ENCODE data around the gene TADA2A.

Gene TADA2A

GRCh38 chr17:37481001-37481665 lies 74.4 kb downstream of the TADA2A start:
- 97 to 100% methylated on average over 5 to 7 of the region's 9 CpGs for WGBS, 2 experiments (ENCODE audit: insufficient coverage in 2 of 2)

DNA sequence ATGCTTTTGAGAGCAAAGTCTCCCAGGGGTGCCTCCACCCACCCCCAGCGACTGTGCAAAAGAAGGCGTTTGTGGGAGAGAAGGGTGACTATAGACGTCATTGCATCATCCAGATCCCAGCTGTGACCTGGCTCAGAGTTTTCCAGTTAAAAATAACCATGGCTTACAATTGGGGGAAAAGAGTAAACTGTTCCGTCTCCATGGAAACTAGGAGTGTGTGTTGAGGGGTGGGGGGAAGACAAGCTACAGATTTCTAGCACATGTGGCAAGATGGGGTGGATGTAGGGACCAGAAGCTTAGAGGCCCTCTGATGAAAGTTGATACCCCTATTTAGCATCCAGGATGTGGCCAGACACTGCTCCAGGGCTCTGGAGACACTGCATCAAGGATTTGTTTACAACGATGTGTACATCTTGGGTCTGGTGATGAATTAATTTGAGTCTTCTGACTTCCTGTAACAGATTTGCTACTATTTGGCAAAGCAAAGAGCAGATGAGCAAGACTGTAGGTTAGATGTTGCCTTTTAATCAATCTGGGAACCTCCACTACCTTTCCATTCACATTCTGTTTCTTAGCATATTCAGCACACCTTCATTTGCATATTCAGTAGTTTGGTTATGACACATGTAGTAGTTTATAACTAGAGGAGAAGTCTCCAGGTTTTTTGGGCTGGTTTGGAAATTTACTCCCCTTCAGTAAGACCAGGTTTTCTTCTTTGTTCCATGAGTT lies 76.8 kb downstream of the TADA2A start:
- 69 to 98% methylated on average over 4 to 5 of the region's 5 CpGs for WGBS, 2 experiments (ENCODE audit: insufficient coverage in 2 of 2)
- Histone ChIP-seq H3K27ac (ENCODE audit: low read depth, low read length, severe bottlenecking) (peak overlapping the region; percentile 60), H3K4me3 (ENCODE audit: extremely low read depth, insufficient read depth, low read length, poor library complexity, severe bottlenecking) (no peak overlapping the region), H3K36me3 (ENCODE audit: control insufficient read depth, insufficient read depth, low read length) (peaks cover 22% of the 10 kb centered on the region), H3K4me1 (ENCODE audit: control insufficient read depth, insufficient read depth, low read length, poor library complexity, severe bottlenecking) (peaks cover 22% of the 10 kb centered on the region), H3K9me3 (ENCODE audit: control insufficient read depth, low read length) (no peaks in the 10 kb centered on the region)

More at GRCh38 chr17:37481001-37481665, 74.4 kb downstream of the TADA2A start:
- peaks cover 23% of the 10 kb centered on the region for H3K4me1 ChIP-seq (ENCODE audit: control insufficient read depth, insufficient read depth, low read length, poor library complexity, severe bottlenecking)
- no peak overlapping the region for H3K27ac ChIP-seq (ENCODE audit: low read depth, low read length, severe bottlenecking)
- H3K36me3 ChIP-seq (ENCODE audit: control insufficient read depth, insufficient read depth, low read length): peaks cover 44% of the 10 kb centered on the region
- no peaks in the 10 kb centered on the region for H3K9me3 ChIP-seq (ENCODE audit: control insufficient read depth, low read length)
- no peak overlapping the region for H3K4me3 ChIP-seq (ENCODE audit: extremely low read depth, insufficient read depth, low read length, poor library complexity, severe bottlenecking)

DNA sequence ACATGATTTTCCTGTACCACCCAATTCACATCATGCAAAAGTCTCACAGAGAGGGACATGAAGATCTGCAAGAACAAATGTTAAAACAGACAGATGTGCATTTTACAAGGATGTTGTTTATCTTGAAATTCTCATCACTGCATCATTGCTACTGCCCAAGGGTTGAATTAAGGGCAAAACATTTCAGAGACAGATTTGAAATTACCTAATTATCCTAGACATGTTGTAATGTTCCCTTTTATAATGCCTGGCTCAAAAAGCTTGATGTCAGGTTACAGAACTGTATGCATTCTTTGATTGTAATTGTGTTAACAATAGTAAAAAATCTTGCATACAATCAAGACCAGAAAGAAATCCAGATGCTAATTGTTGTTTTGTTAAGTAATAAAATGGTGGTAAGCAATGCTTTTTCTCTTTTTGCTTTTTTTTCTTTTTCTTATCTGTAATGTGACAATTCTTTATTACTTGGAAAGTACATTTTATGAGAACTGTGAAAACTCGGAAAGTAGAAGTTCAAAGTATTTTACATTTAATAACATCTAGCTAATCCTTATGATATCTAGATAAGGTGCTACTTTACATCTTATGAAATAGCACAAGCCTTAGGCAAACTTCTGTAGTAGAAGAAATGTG lies 79.4 kb downstream of the TADA2A start:
- no peaks in the 10 kb centered on the region for H3K9me3 ChIP-seq (ENCODE audit: control insufficient read depth, low read length)
- H3K4me3 ChIP-seq (ENCODE audit: extremely low read depth, insufficient read depth, low read length, poor library complexity, severe bottlenecking): no peak overlapping the region
- no CpG with 5 or more reads among the region's 1 CpG for WGBS, 2 experiments (ENCODE audit: insufficient coverage in 2 of 2)
- H3K4me1 ChIP-seq (ENCODE audit: control insufficient read depth, insufficient read depth, low read length, poor library complexity, severe bottlenecking): peaks cover 24% of the 10 kb centered on the region
- peaks cover under 1% of the 10 kb centered on the region for H3K36me3 ChIP-seq (ENCODE audit: control insufficient read depth, insufficient read depth, low read length)
- no peak overlapping the region for H3K27ac ChIP-seq (ENCODE audit: low read depth, low read length, severe bottlenecking)

DNA sequence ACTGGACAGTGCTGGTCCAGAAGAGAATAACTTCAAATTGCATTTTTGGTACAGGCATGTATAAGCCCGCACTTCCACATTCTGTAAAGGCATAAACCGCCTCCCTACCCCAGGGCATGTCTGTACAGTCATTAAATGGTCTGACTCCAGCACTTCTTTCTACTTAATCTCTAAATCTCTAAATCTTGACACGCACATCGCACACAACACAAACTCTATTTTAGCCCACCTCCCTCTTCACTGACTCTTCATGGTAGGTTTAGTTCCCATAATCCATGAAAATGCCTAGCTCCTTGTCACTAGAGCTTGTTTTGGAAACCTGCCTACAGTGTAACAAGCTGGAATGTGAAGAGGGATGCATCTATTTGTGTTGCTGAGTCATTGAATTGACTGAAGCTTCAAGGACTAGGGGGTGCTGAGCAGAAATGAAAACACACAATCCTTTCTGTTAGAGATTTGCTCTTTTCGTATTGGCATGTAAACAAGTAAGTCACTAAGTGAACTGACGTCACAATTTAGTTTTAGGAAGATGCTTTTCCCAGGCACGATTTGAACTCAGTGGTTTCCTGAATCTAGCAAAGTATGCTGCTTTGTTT lies 81.4 kb downstream of the TADA2A start:
- H3K4me3 ChIP-seq (ENCODE audit: extremely low read depth, insufficient read depth, low read length, poor library complexity, severe bottlenecking): peak overlapping the region; percentile 67
- no peaks in the 10 kb centered on the region for H3K36me3 ChIP-seq (ENCODE audit: control insufficient read depth, insufficient read depth, low read length)
- peaks cover 16% of the 10 kb centered on the region for H3K4me1 ChIP-seq (ENCODE audit: control insufficient read depth, insufficient read depth, low read length, poor library complexity, severe bottlenecking)
- peak overlapping the region; percentile 85 for H3K27ac ChIP-seq (ENCODE audit: low read depth, low read length, severe bottlenecking)
- no peaks in the 10 kb centered on the region for H3K9me3 ChIP-seq (ENCODE audit: control insufficient read depth, low read length)
- WGBS, 2 experiments (ENCODE audit: insufficient coverage in 2 of 2): 55 to 59% methylated on average over 6 to 7 of the region's 7 CpGs

DNA sequence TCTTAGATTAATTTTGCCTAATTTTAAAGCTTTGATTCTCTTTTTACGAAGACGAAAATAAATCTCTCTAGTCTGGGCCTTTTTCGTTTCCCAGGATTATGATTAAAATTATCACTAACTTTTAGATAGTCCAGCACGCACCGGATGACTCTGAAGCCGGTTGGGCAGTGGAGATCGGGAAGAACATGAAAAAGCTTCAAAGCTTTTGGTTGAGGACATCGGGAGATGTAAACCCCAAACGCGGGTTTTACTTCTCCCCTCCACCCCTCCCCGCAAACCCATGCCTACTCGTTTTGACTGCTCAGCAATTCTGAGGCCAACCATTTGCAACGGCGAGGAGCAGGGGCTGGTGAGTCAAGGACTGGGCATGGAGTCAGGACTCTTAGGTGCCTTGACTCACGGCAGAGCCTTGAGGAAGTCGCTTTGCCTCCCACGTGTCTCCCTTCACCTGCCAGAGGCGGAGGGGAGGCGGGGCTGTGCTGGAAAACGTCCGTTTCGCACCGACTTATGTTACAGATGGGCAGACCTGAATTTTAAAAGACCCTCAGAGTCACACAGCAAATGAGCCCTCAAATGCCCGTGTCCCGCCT lies 82.0 kb downstream of the TADA2A start:
- Histone ChIP-seq H3K4me3 (ENCODE audit: extremely low read depth, insufficient read depth, low read length, poor library complexity, severe bottlenecking) (peak overlapping the region; percentile 67), H3K9me3 (ENCODE audit: control insufficient read depth, low read length) (no peaks in the 10 kb centered on the region), H3K36me3 (ENCODE audit: control insufficient read depth, insufficient read depth, low read length) (no peaks in the 10 kb centered on the region), H3K27ac (ENCODE audit: low read depth, low read length, severe bottlenecking) (peak overlapping the region; percentile 85), H3K4me1 (ENCODE audit: control insufficient read depth, insufficient read depth, low read length, poor library complexity, severe bottlenecking) (peaks cover 11% of the 10 kb centered on the region)
- WGBS, 2 experiments (ENCODE audit: insufficient coverage in 2 of 2): 0 to 10% methylated on average over 13 to 17 of the region's 25 CpGs

DNA sequence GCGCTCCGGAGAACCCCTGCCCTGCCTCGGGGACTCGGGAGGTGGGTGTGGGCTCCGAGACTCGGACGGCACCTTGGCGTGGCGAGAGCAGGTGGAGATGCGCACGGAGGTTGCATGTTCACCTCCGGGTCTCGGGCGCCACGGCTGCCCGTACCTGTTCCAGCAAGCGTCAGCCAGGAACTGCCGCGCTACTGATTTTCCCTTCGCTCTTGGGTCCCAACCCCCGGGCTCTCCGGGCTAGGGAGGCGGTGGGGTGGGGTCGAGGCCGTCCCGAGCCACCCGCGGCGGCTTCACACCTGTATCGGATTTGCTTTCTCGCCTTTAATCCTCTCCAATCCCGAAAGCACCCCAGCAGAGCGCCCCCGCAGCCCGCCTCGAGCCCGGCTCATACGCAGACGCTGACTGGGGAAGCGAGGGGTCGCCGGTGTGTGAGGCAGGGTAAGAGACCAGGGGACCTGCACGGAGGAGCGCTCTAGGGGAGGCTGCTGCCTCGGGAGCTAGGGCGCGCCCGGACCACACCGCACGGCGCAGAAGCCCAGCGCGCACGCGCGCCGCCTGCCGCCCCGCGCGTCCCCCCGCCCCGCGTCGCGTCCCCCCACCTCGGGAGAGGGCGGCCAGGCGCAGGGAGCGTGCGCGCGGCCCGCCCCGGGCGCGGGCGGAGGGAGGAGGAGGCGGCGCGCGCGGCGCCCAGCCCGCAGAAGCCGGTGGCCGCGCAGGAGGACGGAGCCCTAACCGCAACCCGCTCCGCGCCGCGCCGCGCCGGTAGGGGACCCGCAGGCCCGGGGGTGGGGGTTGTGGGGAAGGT lies 82.7 kb downstream of the TADA2A start, which contains the start of gene DUSP14:
TSS of gene DUSP14 (plus strand) at position 695 of the 805 bp plus-strand sequence. CDS start 22,382 bp downstream, outside the sequence.
- H3K4me3 ChIP-seq (ENCODE audit: extremely low read depth, insufficient read depth, low read length, poor library complexity, severe bottlenecking): peak within 1 kb of the TSS; percentile 67
- H3K9me3 ChIP-seq (ENCODE audit: control insufficient read depth, low read length): no peaks in the 10 kb centered on the region
- peak within 1 kb of the TSS; percentile 98 for H3K27ac ChIP-seq (ENCODE audit: low read depth, low read length, severe bottlenecking)
- H3K36me3 ChIP-seq (ENCODE audit: control insufficient read depth, insufficient read depth, low read length): no peaks in the 10 kb centered on the region
- peaks cover 9% of the 10 kb centered on the region for H3K4me1 ChIP-seq (ENCODE audit: control insufficient read depth, insufficient read depth, low read length, poor library complexity, severe bottlenecking)
- 0% methylated on average over 31 to 34 of the region's 100 CpGs for WGBS, 2 experiments (ENCODE audit: insufficient coverage in 2 of 2)

GRCh38 chr17:37490022-37490587 lies 83.4 kb downstream of the TADA2A start:
- peak overlapping the region; percentile 98 for H3K27ac ChIP-seq (ENCODE audit: low read depth, low read length, severe bottlenecking)
- H3K4me3 ChIP-seq (ENCODE audit: extremely low read depth, insufficient read depth, low read length, poor library complexity, severe bottlenecking): peak overlapping the region; percentile 62
- peaks cover 9% of the 10 kb centered on the region for H3K4me1 ChIP-seq (ENCODE audit: control insufficient read depth, insufficient read depth, low read length, poor library complexity, severe bottlenecking)
- WGBS, 2 experiments (ENCODE audit: insufficient coverage in 2 of 2): 0 to 1% methylated on average over 28 to 47 of the region's 56 CpGs
- H3K9me3 ChIP-seq (ENCODE audit: control insufficient read depth, low read length): no peaks in the 10 kb centered on the region
- no peaks in the 10 kb centered on the region for H3K36me3 ChIP-seq (ENCODE audit: control insufficient read depth, insufficient read depth, low read length)

DNA sequence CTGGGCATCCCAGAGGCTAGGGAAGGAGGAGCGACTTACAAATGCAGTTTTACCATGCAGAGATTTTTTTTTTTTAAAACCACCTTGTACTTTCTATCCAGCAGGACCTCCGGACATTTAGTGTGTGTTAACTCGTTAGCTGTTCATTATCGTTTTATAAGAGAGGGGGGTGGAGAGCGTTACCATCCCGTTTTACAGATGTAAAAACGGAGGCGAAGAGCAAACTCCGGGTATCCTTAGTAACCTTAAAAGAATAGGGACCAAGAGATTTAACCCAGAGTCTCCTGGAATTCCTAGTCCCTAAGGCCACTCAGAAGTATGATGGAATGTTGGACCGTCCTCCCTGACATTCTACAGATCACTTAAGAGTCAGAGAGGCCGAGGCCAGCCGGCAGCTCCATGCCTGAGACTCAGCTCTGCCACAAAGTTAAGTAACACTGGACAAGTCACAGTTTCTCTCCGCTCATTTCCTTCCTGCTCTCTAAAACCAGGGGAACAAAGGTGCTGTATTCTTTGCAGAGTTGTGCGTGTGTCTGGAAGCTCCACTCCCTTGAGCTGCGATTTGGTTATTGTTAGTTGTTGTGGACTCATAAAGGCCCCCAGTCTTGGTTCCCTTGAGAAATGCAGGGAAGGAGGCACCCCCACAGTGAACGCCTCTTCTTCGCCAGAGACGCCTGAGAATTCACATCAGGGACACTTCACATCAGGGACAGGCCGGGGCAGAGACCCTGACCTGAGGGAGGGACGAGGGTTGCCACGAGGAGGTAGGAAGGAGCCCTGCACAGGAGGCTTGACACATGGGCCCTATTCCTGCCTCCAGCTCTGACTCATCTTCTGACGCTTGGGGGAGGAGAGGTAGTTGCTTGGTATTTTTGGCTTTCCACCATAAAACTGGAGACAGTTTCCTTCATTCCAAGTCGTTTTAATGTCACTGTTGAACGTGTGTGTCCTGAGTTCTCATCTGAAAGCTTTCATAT lies 84.2 kb downstream of the TADA2A start:
- Histone ChIP-seq H3K4me1 (ENCODE audit: control insufficient read depth, insufficient read depth, low read length, poor library complexity, severe bottlenecking) (peaks cover 9% of the 10 kb centered on the region), H3K9me3 (ENCODE audit: control insufficient read depth, low read length) (no peaks in the 10 kb centered on the region), H3K36me3 (ENCODE audit: control insufficient read depth, insufficient read depth, low read length) (no peaks in the 10 kb centered on the region), H3K27ac (ENCODE audit: low read depth, low read length, severe bottlenecking) (peak overlapping the region; percentile 98), H3K4me3 (ENCODE audit: extremely low read depth, insufficient read depth, low read length, poor library complexity, severe bottlenecking) (peak overlapping the region; percentile 62)
- WGBS, 2 experiments (ENCODE audit: insufficient coverage in 2 of 2): 12 to 22% methylated on average over 12 to 15 of the region's 24 CpGs

- WGBS, 2 experiments (ENCODE audit: insufficient coverage in 2 of 2): 57 to 80% methylated on average over 1 to 2 of the region's 4 CpGs
Observed at GRCh38 chr17:37492167-37492566, 85.5 kb downstream of the TADA2A start.

More at GRCh38 chr17:37492167-37492566, 85.5 kb downstream of the TADA2A start:
- Histone ChIP-seq H3K9me3 (ENCODE audit: control insufficient read depth, low read length) (no peaks in the 10 kb centered on the region), H3K4me3 (ENCODE audit: extremely low read depth, insufficient read depth, low read length, poor library complexity, severe bottlenecking) (peak overlapping the region; percentile 62), H3K36me3 (ENCODE audit: control insufficient read depth, insufficient read depth, low read length) (no peaks in the 10 kb centered on the region), H3K4me1 (ENCODE audit: control insufficient read depth, insufficient read depth, low read length, poor library complexity, severe bottlenecking) (peaks cover 9% of the 10 kb centered on the region), H3K27ac (ENCODE audit: low read depth, low read length, severe bottlenecking) (peak overlapping the region; percentile 98)
